ENCODE results near the gene ACMSD. TPM values are rescaled to one million over a fixed set of nuclear protein-coding genes. Genes with fewer than 3 reads are reported as not detected.

The ACMSD gene
- total and polyA plus RNA-seq, 12 donors = 0.32 to 1.9 (median 0.61) TPM; not detected in 5

DNA sequence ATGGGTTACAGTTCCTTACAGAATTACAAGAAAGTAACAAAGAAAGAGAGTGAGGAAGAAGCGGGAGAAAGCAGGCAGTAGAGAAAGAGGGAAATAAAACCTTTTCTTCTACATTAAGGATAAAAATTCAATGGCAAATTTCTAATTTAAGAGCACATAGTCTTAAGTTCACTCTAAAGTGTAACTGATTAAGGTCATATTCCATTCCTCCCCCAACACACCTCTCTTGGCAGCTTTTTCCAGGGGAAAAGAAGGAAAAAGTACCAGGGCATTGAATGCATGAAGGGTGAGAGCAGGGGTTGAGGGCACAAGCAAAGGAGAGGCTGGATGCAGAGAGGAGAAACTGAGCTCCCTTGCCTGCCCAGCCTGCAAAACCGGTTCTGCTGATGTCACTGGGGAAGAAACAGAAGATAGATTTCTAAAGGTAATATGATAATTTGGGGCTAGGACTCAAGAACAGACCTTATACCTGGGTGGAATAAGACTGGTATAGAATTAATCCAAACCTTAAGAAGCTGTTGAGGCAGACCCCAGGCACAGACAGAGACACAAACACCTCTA lies 4.6 kb downstream of the ACMSD start:
- Histone ChIP-seq H3K36me3 (replicated peaks in 1 of 2) (no peaks in the 10 kb centered on the region), H3K4me1 (replicated peaks in 1 of 2) (no peaks in the 10 kb centered on the region), H3K27ac (no peak overlapping the region), H3K4me3 (no peak overlapping the region), H3K9me3 (replicated peaks in 1 of 3) (no peaks in the 10 kb centered on the region), H3K27me3 (no peaks in the 10 kb centered on the region)
- 81 to 92% (median 90%) methylated on average over 2 of the region's 2 CpGs for WGBS, 4 donors
- no peak for DNase-seq
- TF ChIP-seq POLR2A (IDR thresholded peaks at IDR 0.05) = no peak
- TF ChIP-seq, protein P1, sequence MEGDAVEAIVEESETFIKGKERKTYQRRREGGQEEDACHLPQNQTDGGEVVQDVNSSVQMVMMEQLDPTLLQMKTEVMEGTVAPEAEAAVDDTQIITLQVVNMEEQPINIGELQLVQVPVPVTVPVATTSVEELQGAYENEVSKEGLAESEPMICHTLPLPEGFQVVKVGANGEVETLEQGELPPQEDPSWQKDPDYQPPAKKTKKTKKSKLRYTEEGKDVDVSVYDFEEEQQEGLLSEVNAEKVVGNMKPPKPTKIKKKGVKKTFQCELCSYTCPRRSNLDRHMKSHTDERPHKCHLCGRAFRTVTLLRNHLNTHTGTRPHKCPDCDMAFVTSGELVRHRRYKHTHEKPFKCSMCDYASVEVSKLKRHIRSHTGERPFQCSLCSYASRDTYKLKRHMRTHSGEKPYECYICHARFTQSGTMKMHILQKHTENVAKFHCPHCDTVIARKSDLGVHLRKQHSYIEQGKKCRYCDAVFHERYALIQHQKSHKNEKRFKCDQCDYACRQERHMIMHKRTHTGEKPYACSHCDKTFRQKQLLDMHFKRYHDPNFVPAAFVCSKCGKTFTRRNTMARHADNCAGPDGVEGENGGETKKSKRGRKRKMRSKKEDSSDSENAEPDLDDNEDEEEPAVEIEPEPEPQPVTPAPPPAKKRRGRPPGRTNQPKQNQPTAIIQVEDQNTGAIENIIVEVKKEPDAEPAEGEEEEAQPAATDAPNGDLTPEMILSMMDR (IDR thresholded peaks at IDR 0.05) = no peak
- intact Hi-C loops (cut with DNase I) = no loop called here

GRCh38 chr2:134843968-134844367 lies 5.6 kb downstream of the ACMSD start:
- H3K27ac ChIP-seq = no peak overlapping the region
- H3K4me3 ChIP-seq = no peak overlapping the region
- TF ChIP-seq, protein P1 (IDR thresholded peaks at IDR 0.05) = no peak
- no peak for TF ChIP-seq POLR2A (IDR thresholded peaks at IDR 0.05)
- no peaks in the 10 kb centered on the region for H3K4me1 ChIP-seq (replicated peaks in 1 of 2)
- H3K9me3 ChIP-seq (replicated peaks in 1 of 3) = no peaks in the 10 kb centered on the region
- DNase-seq = no peak
- no peaks in the 10 kb centered on the region for H3K27me3 ChIP-seq
- intact Hi-C loops (cut with DNase I) = no loop called here
- WGBS, 4 donors = 79 to 83% (median 82%) methylated on average over 4 of the region's 4 CpGs
- no peaks in the 10 kb centered on the region for H3K36me3 ChIP-seq (replicated peaks in 1 of 2)

DNA sequence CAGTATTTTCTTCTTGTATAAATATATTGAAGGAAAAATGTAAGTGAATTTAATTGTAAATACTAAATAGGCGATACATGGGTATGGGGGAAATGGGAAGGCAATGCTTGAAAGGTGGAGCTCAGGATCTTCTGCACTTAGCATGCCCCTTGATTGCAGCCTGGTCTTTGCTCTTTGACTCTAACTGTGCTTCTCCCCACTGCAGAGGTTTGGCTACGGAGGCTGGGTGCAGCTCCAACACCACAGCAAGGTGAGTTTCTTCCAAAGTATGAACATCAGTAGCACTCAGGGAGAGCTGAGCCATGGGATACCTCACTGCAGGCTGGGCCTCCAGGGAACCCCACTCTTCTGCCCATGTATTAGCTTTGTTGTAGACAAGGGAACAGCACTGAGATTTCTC lies 6.6 kb downstream of the ACMSD start:
- 84 to 94% (median 87%) methylated on average over 2 of the region's 2 CpGs for WGBS, 4 donors
- no peak overlapping the region for H3K4me3 ChIP-seq
- DNase-seq = no peak
- no peaks in the 10 kb centered on the region for H3K36me3 ChIP-seq (replicated peaks in 1 of 2)
- H3K9me3 ChIP-seq (replicated peaks in 1 of 3) = no peaks in the 10 kb centered on the region
- TF ChIP-seq, protein P1 (IDR thresholded peaks at IDR 0.05) = no peak
- no peak for TF ChIP-seq POLR2A (IDR thresholded peaks at IDR 0.05)
- H3K4me1 ChIP-seq (replicated peaks in 1 of 2) = no peaks in the 10 kb centered on the region
- intact Hi-C loops (cut with DNase I) = no loop called here
- H3K27ac ChIP-seq = no peak overlapping the region
- no peaks in the 10 kb centered on the region for H3K27me3 ChIP-seq

DNA sequence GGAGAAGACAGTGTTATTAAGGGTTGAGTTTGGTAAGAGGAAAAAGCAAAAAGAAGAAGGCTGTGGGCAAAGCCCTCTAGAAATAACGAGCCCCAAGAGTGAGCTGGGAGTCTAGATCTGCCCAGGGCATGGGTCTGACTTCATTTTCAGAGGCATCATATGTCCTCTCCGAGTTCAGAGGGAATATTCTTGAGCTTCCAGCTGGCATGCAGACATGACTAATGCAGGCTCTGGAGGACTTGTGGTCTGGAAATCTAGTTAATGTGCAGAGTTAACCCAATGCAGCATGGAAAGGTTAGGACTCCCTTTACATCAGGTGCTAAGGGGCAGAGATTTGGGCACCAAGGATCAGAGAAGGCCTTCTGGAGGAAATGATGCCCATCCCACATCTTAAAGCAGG lies 7.3 kb downstream of the ACMSD start:
- Histone ChIP-seq H3K27me3 (no peaks in the 10 kb centered on the region), H3K27ac (no peak overlapping the region), H3K36me3 (replicated peaks in 1 of 2) (no peaks in the 10 kb centered on the region), H3K4me1 (replicated peaks in 1 of 2) (no peaks in the 10 kb centered on the region), H3K4me3 (no peak overlapping the region), H3K9me3 (replicated peaks in 1 of 3) (no peaks in the 10 kb centered on the region)
- intact Hi-C loops (cut with DNase I) = no loop called here
- TF ChIP-seq, protein P1 (IDR thresholded peaks at IDR 0.05) = no peak
- no peak for TF ChIP-seq POLR2A (IDR thresholded peaks at IDR 0.05)
- no peak for DNase-seq
- 57 to 73% (median 65%) methylated on average over 2 of the region's 2 CpGs for WGBS, 4 donors

All from adrenal gland (tissue), 12 donors.